Measurements from ENCODE around the gene THSD7A.

GRCh38 chr7:11413901-11414300 is 418.1 kb downstream of the THSD7A start:
- TF ChIP-seq EZH2phosphoT487 (IDR thresholded peaks at IDR 0.05; ENCODE audit: low read depth) (no peak), CTCF (IDR thresholded peaks at IDR 0.05; ENCODE audit: low read depth, low read length) (no peak)
